Activated CD8-positive, alpha-beta memory T cell treated with anti-CD3 and anti-CD28 coated beads for 1 hour (primary cell): ENCODE data around the gene RAI1.

Experiments
- DNase-seq, 2 donors: peaks; one replicate each; pipeline ENCODE4 v3.0.0-alpha.2; 2020; ENCODE audit warnings: low read depth in 1 of 2; ENCODE audit errors: extremely low read depth in 1 of 2

The RAI1 gene

DNA sequence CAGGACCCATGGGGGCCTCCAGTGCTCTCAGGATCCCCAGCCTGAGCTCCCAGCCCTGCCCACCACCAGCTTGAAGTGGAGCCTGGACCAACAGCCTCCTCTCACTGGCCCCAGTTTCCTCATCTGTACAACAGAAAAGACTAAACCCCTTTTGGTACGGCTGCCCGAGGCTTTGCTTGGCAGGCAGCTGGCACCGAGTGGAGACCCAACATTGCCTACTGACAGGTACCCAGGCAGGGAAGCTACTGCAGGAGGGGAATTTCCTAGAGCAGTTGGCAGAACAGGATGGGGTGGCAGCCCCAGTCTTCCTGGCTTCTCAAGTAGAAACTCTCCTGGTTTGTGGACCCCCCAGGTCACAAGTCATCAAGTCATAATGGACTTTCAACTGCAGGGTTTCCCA, 141.4 kb downstream of the RAI1 start:
- no peak for DNase-seq

DNA sequence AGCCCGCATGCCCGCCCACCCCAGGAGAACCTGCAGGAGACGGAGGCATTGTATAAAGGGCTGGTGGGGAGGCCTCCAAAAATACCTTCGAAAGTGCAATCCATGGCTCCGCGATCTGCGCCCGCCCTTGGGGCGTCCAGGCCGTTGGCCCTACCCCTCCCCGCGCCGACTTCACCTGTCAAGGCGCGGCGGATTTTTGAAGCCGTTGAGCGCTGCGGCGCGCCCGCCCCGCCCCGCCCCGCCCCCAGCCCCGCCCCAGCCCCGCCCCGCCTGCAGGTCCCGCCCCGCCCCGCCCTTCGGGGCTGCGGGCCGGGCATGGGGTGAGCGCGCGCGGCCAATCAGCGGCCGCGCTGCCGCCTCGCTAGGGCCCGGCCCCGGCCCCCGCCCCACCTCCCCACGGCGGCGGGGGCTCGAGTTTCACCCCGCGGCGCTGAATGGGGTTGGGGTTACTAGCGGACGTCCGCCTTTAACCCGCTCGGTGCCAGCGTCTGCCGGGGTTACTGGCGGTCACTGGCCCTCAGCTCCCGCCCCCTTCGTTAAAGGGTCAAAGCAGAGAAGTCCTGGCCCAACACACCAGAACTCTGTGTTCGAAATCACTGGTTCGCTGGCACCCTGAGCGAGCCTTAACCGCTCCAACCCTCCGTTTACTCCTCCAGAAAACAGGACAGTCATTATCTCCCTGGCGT, 142.3 kb downstream of the RAI1 start:
- DNase-seq = peak; percentile 37 to 61

DNA sequence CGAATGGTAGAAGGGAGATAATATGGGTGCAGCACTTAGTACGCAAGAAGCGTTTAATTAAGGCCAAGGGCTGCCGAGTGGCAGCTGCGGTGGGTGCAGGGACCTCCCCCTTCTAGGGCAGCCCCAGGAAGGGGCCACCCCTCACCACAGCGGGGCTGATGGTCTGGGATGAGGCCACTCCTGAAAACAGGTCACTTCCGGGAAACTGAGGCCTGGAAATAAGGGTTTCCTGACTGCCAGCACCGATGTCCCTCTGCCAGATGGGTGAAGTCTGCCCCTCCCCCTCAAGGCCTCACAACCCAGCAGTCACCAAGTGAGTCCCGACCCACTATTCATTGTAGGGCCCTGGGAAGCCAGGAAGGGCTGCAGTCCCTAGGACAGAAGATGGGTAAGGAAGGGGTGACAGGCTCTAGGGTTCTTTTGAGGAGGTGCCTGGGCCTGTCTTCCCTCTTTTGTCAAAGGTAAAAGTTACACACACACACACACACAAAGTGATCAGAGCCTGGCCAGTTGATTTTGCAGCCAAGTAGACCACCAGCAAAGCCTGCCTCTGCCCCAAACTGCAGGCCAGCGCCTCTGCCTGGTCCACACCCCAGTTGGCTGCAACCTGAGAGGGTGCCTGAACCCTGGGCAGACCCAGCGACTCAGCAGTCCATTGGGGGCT, 143.0 kb downstream of the RAI1 start:
- no peak for DNase-seq

DNA sequence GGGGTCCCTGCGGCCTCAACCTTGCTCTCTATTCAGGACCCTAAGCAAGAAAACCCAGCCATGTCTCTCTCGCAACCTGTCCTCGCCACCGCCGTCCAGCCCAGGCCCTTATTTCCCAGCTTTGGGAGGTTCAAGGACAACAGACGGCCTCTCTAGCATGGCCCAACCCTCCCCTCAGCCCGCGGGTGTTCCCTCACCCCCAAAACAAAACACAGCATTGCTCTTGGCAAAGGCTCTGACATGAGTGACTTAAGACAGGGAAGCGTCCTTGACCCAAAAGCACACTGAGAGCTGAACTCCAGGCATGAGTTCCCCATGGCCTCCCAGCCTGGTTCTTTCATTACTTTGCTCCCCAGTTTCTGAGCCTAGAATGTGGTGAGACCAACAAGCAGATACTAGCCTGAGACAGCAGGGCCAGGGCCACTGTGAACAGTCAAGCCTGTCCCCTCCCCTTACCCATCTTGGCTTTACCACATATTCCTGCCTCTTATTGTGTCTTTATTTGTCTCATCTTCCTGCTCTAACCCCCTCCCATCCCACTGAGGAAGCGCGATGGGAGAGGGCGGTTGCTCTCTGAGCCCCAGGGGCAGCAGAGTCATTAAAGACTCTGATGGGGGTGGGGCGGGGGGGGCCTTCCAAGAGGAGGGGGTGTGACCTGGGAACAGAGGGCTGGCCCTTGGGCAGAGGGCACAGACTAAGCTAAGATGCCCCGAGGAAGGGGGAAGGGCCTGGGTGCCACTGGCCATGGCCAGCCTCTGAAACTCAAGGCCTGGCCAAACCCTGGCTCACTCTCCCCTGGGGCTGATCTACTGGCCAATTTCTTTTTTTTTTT, 143.7 kb downstream of the RAI1 start:
- DNase-seq = no peak

DNA sequence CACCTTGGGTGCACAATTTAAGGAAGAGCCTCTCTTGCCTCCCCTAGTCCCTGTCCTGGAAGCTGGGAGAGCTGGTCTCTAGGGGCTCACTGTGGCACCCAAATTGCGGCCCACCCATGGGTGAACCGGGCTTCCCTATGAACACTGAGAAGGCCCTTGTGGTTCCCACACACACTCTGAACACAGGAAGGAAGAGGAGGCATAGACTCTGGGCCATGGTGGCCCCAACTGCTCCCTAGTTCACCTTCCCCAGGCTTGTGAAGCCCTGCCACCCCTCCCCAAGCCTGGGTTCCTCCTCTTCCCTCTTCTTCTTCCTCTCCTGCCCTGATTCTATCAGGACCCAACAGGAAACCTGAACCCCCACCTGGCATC, 145.1 kb downstream of the RAI1 start:
- no peak for DNase-seq

DNA sequence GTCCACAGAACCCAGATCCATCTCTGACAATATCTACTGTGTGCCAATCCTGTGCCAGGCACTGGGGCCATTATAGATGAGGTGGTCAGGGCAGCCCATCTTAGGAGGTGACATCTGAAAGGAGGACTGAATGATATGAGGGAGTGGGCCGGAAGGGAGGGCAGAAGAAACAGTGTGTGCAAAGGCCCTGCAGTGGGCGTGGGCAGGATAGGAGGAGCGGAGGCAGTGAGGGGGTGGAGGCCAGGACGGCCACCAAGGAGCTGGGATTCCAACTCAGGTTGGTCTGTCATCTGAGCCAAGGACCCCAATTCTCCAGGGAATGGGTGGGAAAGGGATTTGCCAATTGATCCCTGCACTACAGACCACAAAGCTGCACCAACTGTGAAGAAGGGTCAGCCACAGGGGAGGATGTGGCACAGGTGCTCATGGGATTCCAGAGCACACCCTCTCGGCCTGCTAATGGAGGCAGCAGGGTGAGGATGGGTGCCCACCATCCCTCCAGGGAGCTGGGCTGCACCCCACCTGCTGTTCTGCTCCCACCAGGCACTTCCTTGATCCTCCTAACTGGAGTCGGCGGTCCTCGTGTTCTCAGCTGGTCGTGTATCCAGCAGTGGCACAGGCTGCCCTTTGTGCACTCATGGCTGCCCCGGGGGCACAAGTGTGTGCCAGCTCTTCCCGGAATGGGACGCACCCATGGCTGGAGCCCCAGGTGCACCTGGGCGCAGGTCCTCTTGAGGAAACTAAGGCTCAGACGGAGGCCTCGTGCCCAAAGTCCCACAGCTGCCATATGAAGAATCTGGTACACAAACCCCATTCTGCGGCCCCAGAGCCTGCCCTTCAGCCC, 145.9 kb downstream of the RAI1 start:
- no peak for DNase-seq

DNA sequence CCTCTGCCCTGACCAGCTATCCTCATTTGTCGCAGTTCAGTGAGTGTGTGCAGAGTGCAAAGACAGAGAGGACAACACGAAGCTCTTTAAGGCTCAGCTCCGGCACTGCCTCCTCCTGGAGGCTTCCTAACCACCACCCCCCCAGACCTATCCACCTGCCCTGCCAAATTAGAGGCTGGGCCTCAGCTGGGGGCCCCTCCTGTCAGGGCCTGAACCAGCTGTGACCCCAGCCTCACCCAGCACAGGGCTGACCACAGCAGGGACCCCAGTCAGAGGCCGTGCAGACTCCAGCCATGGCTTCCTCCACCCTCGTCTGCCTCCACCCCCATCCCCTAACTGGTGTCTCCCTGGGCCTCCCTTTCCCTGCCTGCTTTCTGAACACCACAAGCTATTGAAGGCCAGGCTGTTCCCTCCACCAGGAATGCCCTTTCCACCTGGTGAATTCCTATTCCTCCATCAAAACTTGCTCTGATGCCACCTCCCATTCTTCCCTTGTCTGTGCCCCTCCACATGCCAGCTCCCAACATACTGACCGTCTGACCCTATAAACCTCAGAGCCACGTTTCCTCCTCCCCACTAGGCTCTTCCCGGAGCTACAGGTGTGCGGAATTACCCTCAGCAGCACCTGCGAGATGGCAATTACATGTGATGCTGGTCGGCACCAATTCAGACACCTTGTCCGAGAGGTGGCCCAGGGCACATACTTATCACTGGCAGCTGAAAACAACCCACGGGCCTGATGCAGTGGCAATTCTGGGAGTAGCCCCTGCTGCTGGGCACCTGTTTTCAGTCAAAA, 146.8 kb downstream of the RAI1 start:
- no peak for DNase-seq

DNA sequence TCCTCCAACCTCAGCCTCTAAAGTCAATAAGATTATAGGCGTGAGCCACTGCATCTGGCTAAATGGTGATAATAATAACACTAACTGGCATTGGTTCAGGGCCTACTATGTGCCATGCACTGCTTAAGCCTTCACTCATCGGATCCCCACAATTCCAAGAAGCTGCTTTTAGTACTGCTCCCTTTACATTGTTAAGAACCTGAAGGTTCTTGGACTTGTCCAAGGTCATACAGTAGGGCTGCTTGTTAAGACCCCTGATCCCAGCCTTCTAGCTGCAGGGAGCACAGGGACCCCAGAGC, 149.0 kb downstream of the RAI1 start:
- no peak for DNase-seq

DNA sequence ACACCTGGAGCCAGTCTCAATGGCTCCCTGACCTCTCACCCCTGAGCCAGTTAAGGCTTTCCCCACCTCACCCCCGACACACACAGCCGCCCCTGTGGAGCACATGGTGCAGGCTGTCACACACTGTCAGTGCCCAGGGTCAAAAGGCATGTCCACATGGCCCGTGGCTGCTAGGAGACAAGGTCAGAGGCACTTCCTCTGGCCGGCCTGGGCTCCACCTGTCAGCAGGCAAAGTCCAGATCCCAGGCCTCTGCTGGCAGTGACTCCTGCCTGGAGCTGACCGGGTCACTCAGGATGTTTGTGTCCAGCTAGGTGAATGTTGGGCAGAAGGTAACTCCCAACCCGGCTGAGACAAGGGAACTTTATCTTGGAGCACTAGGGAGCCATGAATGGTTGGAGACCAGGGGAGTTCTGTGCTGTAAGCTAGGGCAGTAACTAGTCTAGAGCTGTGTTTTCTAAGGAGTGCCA, 149.5 kb downstream of the RAI1 start:
- DNase-seq = no peak

DNA sequence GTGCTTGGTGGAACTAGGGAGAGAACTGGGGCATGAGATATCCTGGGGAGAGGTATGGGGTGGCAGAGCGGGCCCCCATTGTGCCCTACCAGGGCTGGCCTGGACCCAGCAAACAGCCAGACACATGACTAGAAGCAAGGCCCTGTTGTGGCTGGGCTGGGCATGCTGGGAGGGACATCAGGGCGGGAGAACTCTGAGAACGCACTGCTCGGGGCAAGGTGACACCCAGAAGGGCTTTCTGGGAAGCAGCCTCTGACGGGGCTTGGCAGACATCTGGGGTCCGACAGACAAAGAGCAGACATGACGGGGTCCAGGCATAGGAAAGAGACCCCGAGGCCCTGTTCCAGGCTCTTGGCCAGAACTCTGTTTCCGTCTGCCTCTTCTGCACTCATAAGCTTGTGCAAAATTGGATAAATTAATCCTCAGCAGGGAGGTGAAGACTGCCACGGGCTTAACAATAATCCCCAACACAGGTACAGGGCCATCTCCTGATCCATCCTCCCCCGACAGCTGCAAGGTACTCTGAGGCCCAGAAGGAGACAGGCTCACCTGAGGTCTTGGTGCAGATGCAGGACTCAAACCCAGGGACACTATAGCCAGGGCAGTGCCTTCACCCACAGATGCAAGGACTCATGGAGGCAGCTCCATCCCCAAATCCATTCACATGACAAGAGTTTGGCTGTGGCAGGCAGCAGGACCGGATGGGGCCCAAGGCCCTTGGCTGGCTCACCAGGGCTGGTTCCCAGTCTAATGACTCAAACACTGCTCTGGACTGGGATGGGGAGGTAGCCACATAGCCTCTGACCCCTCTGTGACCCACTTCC, 150.2 kb downstream of the RAI1 start:
- no peak for DNase-seq

DNA sequence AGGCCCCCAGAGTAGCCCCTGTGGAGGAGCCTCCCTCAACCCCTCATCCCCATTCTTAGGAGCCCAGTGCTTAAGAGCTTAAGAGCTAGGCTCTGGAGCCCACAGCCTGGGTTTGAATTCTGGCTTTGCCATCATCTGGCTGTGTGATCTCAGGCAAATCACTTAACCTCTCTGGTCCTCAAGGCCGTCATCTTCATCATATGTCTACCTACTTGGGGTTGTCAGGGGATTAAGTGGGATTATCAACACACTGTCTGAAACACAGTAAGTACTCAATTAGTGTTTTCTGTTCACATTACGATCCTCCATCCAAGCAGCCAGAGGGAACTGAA, 150.7 kb downstream of the RAI1 start:
- no peak for DNase-seq

DNA sequence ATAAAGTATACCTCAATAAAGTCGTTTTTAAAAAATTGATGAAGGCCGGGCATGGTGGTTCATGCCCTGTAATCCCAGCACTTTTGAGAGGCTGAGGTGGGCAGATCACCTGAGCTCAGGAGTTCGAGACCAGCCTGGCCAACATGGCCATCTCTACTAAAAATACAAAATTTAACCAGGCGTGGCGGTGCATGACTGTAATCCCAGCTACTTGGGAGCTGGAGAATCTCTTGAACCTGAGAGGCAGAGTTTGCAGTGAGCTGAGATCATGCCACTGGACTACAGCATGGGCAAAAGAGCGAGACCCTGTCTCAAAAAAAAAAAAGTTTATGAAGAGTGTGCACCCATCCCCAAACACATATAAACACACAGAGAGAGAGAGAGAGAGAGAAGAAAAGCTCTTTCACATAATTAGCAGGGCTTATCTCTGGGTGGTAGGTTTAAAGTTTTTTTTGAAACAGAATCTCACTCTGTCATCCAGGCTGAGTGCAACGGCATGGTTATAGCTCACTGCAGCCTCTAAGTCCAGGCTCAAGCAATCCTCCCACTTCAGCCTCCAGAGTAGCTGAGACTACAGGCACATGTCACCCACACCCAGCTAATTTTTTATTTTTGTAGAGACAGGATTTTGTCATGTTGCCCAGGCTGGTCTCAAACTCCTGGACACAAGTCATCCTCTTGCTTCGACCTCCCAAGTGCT, 152.6 kb downstream of the RAI1 start:
- no peak for DNase-seq

DNA sequence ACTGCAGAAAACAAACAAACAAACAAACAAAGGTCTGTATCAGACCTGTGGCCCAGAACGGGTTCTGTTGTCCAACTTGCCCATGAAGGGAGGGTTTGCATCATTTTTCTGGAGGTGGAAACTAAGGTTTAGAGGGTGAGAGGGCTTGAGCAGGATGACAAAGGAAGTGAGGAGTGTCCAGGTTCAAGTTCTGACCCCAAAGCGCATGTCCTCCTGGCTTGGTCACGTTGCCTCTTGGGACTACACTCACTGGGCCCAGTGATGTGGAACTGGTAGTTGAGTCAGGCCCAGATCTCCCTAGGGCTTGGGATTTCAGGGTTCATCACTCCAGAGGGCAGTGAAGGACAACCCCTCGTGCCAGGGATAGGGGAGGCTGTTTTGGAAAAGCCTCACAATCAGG, 153.7 kb downstream of the RAI1 start:
- DNase-seq = no peak

DNA sequence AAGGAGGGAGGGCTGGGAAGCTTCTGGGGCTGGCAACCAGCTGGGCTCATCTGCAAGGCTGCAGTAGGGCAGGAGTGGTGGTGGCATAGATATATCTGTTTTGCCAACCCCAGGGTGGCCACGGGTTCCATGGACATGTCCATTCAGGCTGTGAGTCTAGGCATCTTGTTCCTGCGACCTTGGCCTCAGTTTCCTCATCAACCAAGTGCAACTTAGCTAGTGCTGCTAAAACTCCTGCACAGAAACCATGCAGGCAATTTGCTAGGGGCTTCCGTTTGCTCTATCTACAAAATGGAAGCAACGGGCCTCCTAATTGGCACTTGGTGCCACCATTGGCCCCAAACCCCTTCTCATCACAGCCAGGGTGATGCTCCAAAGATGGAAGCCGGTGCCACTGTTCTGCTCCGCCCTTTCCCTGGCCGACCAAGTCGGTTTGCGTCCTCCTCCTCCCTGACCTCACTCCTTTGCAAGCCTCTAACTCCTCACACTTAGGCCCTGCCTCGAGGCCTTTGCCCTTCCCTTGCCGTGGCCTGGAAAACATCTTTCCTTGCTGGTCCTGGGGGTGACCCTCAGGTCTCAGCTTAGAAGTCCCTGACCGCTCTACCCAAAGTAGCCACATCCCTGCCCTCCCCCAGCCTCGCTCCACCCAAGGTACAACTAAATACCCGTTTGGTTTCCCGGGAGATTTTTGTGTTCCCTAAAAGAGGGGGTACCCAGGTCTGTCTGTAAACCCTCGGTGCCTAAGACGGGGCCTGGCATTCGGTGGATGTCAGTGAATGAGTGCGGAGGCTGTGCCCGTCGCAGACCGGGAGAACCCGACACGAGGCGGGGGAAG, 154.4 kb downstream of the RAI1 start:
- no peak for DNase-seq

DNA sequence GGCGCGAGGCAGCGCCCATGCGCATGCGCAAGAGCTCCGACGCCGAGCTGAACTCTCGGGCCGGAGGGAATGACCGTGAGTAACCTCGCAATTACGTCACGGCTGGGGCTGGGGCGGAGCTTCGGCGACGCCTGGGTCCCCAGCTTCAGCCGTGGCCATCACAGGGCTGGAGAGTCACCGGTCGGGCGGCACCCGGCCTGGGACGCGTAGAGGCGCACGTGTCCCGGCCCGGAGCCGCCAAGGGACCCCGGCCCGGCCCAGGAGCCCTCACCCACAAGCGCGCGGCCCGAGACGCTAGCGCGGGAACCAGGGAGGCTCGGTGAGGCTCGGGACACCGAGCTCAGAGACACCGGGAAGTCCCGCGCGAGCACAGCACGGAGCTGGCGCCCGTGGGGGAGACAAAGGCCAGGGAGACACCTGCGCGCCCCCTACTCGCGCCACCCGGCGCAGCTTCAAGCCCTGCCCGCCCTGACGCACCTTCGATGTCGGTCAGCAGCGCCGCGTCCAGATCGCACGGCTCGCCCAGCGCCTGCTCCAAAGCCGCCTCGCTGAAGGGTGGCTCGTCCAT, 155.1 kb downstream of the RAI1 start:
- DNase-seq = peak; percentile 94 to 95

DNA sequence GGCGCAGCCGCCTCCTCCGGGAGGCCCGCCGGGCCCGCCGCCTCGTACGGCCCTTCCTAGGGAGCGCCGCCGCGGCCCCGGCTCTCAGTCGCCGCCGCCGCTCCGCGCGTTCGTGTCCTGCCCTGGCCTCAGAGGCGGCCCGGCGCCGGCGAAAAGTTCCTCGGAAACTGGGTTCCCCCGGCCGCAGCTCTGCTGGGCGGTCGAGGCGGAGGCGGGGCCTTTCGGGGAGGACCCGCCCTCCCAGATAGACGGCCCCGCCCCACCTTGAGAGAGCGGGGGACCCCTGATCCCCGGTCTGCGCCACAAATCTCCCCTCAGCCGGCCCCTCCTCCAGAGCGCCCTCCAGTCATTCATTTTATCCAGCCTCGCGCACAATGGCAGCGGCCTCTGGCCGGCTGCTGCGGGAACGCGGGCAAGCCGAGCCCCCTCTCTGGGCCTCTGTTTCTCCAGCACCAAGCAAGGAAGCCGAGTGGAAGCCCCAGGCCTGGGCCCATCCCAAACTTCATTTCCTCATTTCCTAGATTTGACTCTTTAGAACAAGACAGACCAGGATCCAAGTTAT, 155.6 kb downstream of the RAI1 start, which contains the start of gene SREBF1:
TSS of gene SREBF1 (minus strand) at position 169 of the 562 bp plus-strand sequence. CDS start 169 bp downstream, outside the sequence.
- DNase-seq = peak in 1 of 2 donors; percentile 49

DNA sequence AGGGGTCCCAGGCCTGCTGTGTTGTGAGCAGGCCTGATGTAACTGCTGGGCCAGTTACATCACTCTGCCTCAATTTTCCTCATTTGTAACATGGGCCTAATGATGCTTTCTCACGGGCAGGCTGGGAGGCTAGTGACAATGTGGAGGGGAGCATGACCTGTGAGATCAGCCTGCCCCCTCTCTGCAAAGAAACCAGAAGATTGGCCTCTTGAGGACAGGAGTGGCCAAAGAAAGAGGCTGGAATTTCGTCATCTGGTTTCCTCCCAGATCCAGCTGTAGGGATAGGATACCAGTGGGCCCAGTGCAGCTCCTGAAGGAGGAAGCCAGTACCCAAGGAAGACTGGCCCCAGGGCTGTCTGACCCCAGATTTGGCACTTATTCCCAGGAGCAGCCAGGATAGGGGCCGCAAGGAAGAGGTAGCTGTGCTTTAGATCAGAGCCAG, 156.1 kb downstream of the RAI1 start:
- DNase-seq = no peak
